ENCODE measurements around the gene TNFAIP2. TPM values are rescaled to one million over a fixed set of nuclear protein-coding genes. Genes with fewer than 3 reads are reported as not detected.

Gene TNFAIP2
- total RNA-seq, result 42.7 TPM

GRCh38 chr14:103122947-103123633, at the start of gene TNFAIP2:
TNFAIP2 (plus strand) TSS chr14:103123461; CDS start chr14:103126458, 2,997 bp downstream.

GRCh38 chr14:103084021-103084919, 39.0 kb upstream of the TNFAIP2 start, which contains the start of gene LBHD2:
LBHD2 (plus strand) TSS chr14:103084210; CDS start chr14:103086013, 1,803 bp downstream.

GRCh38 chr14:103094406-103095209, 28.7 kb upstream of the TNFAIP2 start, which contains the start of gene EXOC3L4:
EXOC3L4 (plus strand) TSS chr14:103094725; CDS start chr14:103100220, 5,495 bp downstream.

Other genes starting within 250 kb of the TNFAIP2 start
- 0.33 TPM for gene AMN, start 200.8 kb upstream of the TNFAIP2 start, total RNA-seq
- gene CDC42BPB, start 65.9 kb upstream of the TNFAIP2 start, total RNA-seq, result 111 TPM
- not detected for gene LBHD2, start 39.3 kb upstream of the TNFAIP2 start, total RNA-seq
- gene EXOC3L4, start 28.7 kb upstream of the TNFAIP2 start, total RNA-seq, result 0.16 TPM
- 187 TPM for gene EIF5, start 210.8 kb downstream of the TNFAIP2 start, total RNA-seq